HepG2 (cell line): ENCODE data around the gene UAP1L1. TPM values are rescaled to one million over a fixed set of nuclear protein-coding genes. Genes with fewer than 3 reads are reported as not detected.

Experiments used
- CCDC6 ChIP-seq: sonication (generic); formaldehyde crosslinking; IDR thresholded peaks from 2 replicates; pipeline ENCODE4 v1.8.1; 2022; ENCODE audit warnings: mild to moderate bottlenecking, missing genetic modification reagents, moderate library complexity
- CREB1 ChIP-seq, 2 experiments: fragments of 450-650 bp in 1 of 2; IDR thresholded peaks; 2 replicates each; pipeline ENCODE4 v1.6.1; 2016 to 2017; ENCODE audit warnings: control low read depth in 1 of 2, mild to moderate bottlenecking in 1 of 2, missing compliant biosample characterization in 1 of 2, missing genetic modification characterization in 1 of 2
- GABPA ChIP-seq, 2 experiments: IDR thresholded peaks; 2 replicates each; pipeline ENCODE4 v1.6.1; 2011 to 2016; ENCODE audit warnings: low read depth in 2 of 2, low read length in 1 of 2, missing biosample characterization in 1 of 2, missing genetic modification characterization in 1 of 2
- HDAC2 ChIP-seq: sonication (generic); formaldehyde crosslinking; IDR thresholded peaks from 2 replicates; pipeline ENCODE4 v1.4.0; 2020; ENCODE audit warnings: missing genetic modification reagents
- HIC2 ChIP-seq: sonication (generic); formaldehyde crosslinking; IDR thresholded peaks from 2 replicates; pipeline ENCODE4 v1.9.0; 2022; ENCODE audit warnings: low read depth, missing genetic modification reagents
- MEIS2 ChIP-seq: sonication (generic); formaldehyde crosslinking; IDR thresholded peaks from 2 replicates; pipeline ENCODE4 v1.9.0; 2021; ENCODE audit warnings: mild to moderate bottlenecking, missing genetic modification reagents
- PHF21A ChIP-seq: sonication (generic); formaldehyde crosslinking; IDR thresholded peaks from 2 replicates; pipeline ENCODE4 v1.5.0; 2020; ENCODE audit warnings: mild to moderate bottlenecking, missing genetic modification reagents
- PRPF4 ChIP-seq: fragments of 200-400 bp; formaldehyde crosslinking; IDR thresholded peaks from 2 replicates; pipeline ENCODE4 v1.6.1; 2016; ENCODE audit warnings: low read length, low read depth; ENCODE audit not compliant: poor library complexity, severe bottlenecking
- SMAD9 ChIP-seq: sonication (generic); formaldehyde crosslinking; IDR thresholded peaks from 2 replicates; pipeline ENCODE4 v1.5.1; 2020; ENCODE audit warnings: mild to moderate bottlenecking, missing genetic modification reagents
- XRCC5 ChIP-seq: fragments of 200-400 bp; formaldehyde crosslinking; optimal IDR thresholded peaks from 2 replicates; pipeline ENCODE3; 2017; ENCODE audit warnings: mild to moderate bottlenecking, low read length
- ZBTB39 ChIP-seq: sonication (generic); formaldehyde crosslinking; IDR thresholded peaks from 2 replicates; pipeline ENCODE4 v1.5.0; 2020; ENCODE audit warnings: missing genetic modification reagents
- ZBTB42 ChIP-seq: sonication (generic); formaldehyde crosslinking; IDR thresholded peaks from 2 replicates; pipeline ENCODE4 v1.5.0; 2020; ENCODE audit warnings: mild to moderate bottlenecking, missing genetic modification reagents
- ZKSCAN8 ChIP-seq: IDR thresholded peaks from 2 replicates; pipeline ENCODE4 v1.6.1; 2016; ENCODE audit warnings: borderline replicate concordance, missing genetic modification reagents, missing compliant biosample characterization
- ZNF20 ChIP-seq: sonication (generic); formaldehyde crosslinking; IDR thresholded peaks from 2 replicates; pipeline ENCODE4 v1.4.0; 2020; ENCODE audit warnings: mild to moderate bottlenecking, moderate library complexity, missing genetic modification reagents
- ZNF251 ChIP-seq: sonication (generic); formaldehyde crosslinking; IDR thresholded peaks from 2 replicates; pipeline ENCODE4 v1.9.0; 2021; ENCODE audit warnings: mild to moderate bottlenecking, missing genetic modification reagents
- ZNF781 ChIP-seq: sonication (generic); formaldehyde crosslinking; IDR thresholded peaks from 2 replicates; pipeline ENCODE4 v1.5.1; 2020; ENCODE audit warnings: borderline replicate concordance, mild to moderate bottlenecking, missing genetic modification reagents; ENCODE audit errors: not compliant biosample characterization
- ZNF839 ChIP-seq: sonication (generic); formaldehyde crosslinking; IDR thresholded peaks from 2 replicates; pipeline ENCODE4 v1.4.0; 2020; ENCODE audit warnings: missing genetic modification reagents, mild to moderate bottlenecking, borderline replicate concordance
- polyA plus RNA-seq, 8 experiments: library from polyadenylated mRNA; depleted of rRNA in 3 of 8; stranded (reverse) in 7 of 8; unstranded in 1 of 8; fragments of >200 nt; fragmentation: Illumina TruSeq in 4 of 8; extraction: Trizol in 4 of 8; gene quantifications; 2 replicates each; pipeline versions ENCODE4 v1.2.1 to v1.2.3, GENCODE V29; 2011 to 2016; ENCODE audit warnings: low read depth in 4 of 8, missing spikeins in 1 of 8, mixed read lengths in 1 of 8; ENCODE audit not compliant: insufficient read depth in 1 of 8
- total RNA-seq, 5 experiments: library from RNA; depleted of rRNA; stranded (reverse); fragments of >200 nt; fragmentation: Illumina TruSeq; extraction: Trizol; gene quantifications; 2 replicates each; pipeline ENCODE4 v1.2.3, GENCODE V29; 2016; ENCODE audit warnings: low read depth in 1 of 5
- TF ChIP-seq, protein P1 (sequence below): sonication (generic); formaldehyde crosslinking; IDR thresholded peaks from 2 replicates; pipeline ENCODE4 v1.9.0; 2022; ENCODE audit warnings: missing genetic modification reagents, mild to moderate bottlenecking, borderline replicate concordance
- TF ChIP-seq, protein P2 (sequence below): sonication (generic); formaldehyde crosslinking; IDR thresholded peaks from 2 replicates; pipeline ENCODE4 v1.5.0; 2020; ENCODE audit warnings: missing genetic modification reagents
- TF ChIP-seq, protein P3 (sequence below): IDR thresholded peaks from 2 replicates; pipeline ENCODE4 v1.6.1; 2018; ENCODE audit warnings: missing genetic modification reagents

Gene UAP1L1
- total and polyA plus RNA-seq, 2 of the 13 experiments (the other 11 are each of a cell fraction or from before 2014, with no cell fraction given), result 5.4 to 6.4 TPM

DNA sequence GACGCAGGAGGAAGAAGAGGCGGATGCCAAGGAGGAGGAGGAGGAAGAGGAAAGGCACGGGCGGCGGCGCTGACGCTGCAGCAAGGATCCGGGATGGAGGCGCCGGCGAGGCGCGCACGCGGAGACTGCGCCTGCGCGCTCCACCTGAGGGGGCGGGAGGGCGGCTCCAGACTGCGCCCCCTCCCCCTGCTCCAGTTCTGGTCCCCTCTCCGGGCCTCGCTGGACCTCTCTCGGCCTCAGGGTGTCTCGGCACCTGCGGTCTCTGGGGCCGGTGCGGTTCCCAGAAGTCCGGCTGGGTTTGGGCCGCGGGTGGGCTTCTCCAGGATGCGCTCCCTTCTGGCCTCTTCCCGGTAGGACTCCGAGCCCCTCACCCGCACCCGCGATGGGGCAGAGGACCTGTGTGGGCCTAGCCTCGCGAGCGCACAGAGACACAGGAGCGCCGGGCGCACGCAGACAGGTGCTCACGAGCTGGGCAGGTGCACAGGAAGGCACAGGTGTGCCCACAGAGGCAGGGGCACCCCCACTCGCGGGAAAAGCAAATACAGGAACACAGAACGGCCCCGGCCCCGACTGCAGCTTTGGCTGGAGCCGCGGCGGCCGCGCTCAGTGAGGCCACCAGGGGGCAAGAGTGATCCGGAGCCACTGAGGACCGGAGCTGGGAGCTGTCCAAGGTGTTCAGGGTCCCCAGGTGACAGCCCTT lies 31.1 kb upstream of the UAP1L1 start, which contains the start of gene NPDC1 (continued):
- TF ChIP-seq, protein P1, sequence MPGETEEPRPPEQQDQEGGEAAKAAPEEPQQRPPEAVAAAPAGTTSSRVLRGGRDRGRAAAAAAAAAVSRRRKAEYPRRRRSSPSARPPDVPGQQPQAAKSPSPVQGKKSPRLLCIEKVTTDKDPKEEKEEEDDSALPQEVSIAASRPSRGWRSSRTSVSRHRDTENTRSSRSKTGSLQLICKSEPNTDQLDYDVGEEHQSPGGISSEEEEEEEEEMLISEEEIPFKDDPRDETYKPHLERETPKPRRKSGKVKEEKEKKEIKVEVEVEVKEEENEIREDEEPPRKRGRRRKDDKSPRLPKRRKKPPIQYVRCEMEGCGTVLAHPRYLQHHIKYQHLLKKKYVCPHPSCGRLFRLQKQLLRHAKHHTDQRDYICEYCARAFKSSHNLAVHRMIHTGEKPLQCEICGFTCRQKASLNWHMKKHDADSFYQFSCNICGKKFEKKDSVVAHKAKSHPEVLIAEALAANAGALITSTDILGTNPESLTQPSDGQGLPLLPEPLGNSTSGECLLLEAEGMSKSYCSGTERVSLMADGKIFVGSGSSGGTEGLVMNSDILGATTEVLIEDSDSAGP (CRISPR knock-in tag), result peak; percentile 82
- TF ChIP-seq PRPF4, result no peak
- peak; percentile 93 for TF ChIP-seq XRCC5
- 0 out of 2 replicates have a peak, but pooled peaks have one; percentile 58 for TF ChIP-seq ZNF839 (CRISPR knock-in tag)
- TF ChIP-seq GABPA (IDR thresholded peaks at IDR 0.05; ENCODE audit: low read depth, low read length), result no peak
- 0 out of 2 replicates have a peak, but pooled peaks have one; percentile 28 for TF ChIP-seq GABPA (CRISPR knock-in tag; IDR thresholded peaks at IDR 0.05; ENCODE audit: low read depth)
- peak; percentile 81 for TF ChIP-seq MEIS2
- no peak for TF ChIP-seq CCDC6
- TF ChIP-seq, protein P2, sequence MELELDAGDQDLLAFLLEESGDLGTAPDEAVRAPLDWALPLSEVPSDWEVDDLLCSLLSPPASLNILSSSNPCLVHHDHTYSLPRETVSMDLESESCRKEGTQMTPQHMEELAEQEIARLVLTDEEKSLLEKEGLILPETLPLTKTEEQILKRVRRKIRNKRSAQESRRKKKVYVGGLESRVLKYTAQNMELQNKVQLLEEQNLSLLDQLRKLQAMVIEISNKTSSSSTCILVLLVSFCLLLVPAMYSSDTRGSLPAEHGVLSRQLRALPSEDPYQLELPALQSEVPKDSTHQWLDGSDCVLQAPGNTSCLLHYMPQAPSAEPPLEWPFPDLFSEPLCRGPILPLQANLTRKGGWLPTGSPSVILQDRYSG (CRISPR knock-in tag), result 0 out of 2 replicates have a peak, but pooled peaks have one; percentile 67
- TF ChIP-seq, protein P3, sequence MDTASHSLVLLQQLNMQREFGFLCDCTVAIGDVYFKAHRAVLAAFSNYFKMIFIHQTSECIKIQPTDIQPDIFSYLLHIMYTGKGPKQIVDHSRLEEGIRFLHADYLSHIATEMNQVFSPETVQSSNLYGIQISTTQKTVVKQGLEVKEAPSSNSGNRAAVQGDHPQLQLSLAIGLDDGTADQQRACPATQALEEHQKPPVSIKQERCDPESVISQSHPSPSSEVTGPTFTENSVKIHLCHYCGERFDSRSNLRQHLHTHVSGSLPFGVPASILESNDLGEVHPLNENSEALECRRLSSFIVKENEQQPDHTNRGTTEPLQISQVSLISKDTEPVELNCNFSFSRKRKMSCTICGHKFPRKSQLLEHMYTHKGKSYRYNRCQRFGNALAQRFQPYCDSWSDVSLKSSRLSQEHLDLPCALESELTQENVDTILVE (CRISPR knock-in tag), result peak; percentile 93
- TF ChIP-seq ZBTB42 (CRISPR knock-in tag), result peak; percentile 42; the same call in 1 of the 2 replicates
- TF ChIP-seq HIC2, result 0 out of 2 replicates have a peak, but pooled peaks have one; percentile 26
- peak; percentile 91 for TF ChIP-seq HDAC2 (CRISPR knock-in tag)
- TF ChIP-seq ZNF781, result peak; percentile 26
- no peak for TF ChIP-seq CREB1 (IDR thresholded peaks at IDR 0.05)
- no peak for TF ChIP-seq CREB1 (CRISPR knock-in tag; IDR thresholded peaks at IDR 0.05)
- peak; percentile 58; the same call in 1 of the 2 replicates for TF ChIP-seq ZKSCAN8 (CRISPR knock-in tag)
- no peak for TF ChIP-seq ZNF20
- TF ChIP-seq PHF21A (CRISPR knock-in tag), result peak; percentile 56; the same call in 1 of the 2 replicates
- TF ChIP-seq SMAD9 (CRISPR knock-in tag), result no peak
- TF ChIP-seq ZBTB39 (CRISPR knock-in tag), result 0 out of 2 replicates have a peak, but pooled peaks have one; percentile 59
- TF ChIP-seq ZNF251 (CRISPR knock-in tag), result no peak
